IMR-90 (cell line): ENCODE results near the gene SPHK2. TPM values are rescaled to one million over a fixed set of nuclear protein-coding genes. Genes with fewer than 3 reads are reported as not detected.
A peak's percentile ranks its signal among the peaks of the same experiment; 100 is the strongest.

Experiments
- ATAC-seq: fragments of 200-7000 bp; cut with Tn5 transposase; 2 replicates; pipeline ENCODE4 v1.9.1; 2020; ENCODE audit warnings: low read depth, mild to moderate bottlenecking, moderate library complexity
- BruUV-seq: library from RNA; stranded (reverse); fragments of 400-500 nt; replicated peaks from 2 replicates; lab custom pipeline; 2021; lab: Mats Ljungman, UMichigan
- CTCF ChIA-PET: fragments of 300-600 bp; formaldehyde crosslinking; extraction: SDS; loops from one replicate; lab custom pipeline; 2021; ENCODE audit warnings: antibody characterized with exemption; lab: Yijun Ruan, JAX
- POLR2A ChIA-PET: fragments of 300-600 bp; sonication (Branson Sonifier 250); formaldehyde crosslinking; loops from one replicate; lab custom pipeline; 2022; ENCODE audit warnings: antibody characterized with exemption; ENCODE audit not compliant: unreplicated experiment; lab: Charles Lee
- DNase-seq: peaks from one replicate; pipeline ENCODE4 v3.0.0; 2013
- H2AFZ ChIP-seq: replicated peaks from 2 replicates; pipeline ENCODE3; 2013; ENCODE audit warnings: low read length, mild to moderate bottlenecking; ENCODE audit not compliant: poor library complexity
- H2AK5ac ChIP-seq: 2 replicates; pipeline ENCODE4 v1.6.1; 2013; ENCODE audit warnings: low read depth, low read length, inconsistent platforms
- H2AK9ac ChIP-seq: replicated peaks from 2 replicates; pipeline ENCODE3; 2013; ENCODE audit warnings: mild to moderate bottlenecking, low read depth, low read length, moderate library complexity; ENCODE audit not compliant: poor library complexity
- H2BK120ac ChIP-seq: 2 replicates; pipeline ENCODE4 v1.6.1; 2013; ENCODE audit warnings: low read depth, low read length, inconsistent platforms
- H2BK15ac ChIP-seq: 3 replicates; pipeline ENCODE4 v1.6.1; 2013; ENCODE audit warnings: low read depth, low read length, inconsistent platforms
- H2BK20ac ChIP-seq: 2 replicates; pipeline ENCODE4 v1.6.1; 2013; ENCODE audit warnings: low read depth, mild to moderate bottlenecking, inconsistent platforms, low read length, moderate library complexity
- H2BK5ac ChIP-seq: 2 replicates; pipeline ENCODE4 v1.6.1; 2013; ENCODE audit warnings: mild to moderate bottlenecking, low read depth, low read length, inconsistent platforms; ENCODE audit not compliant: poor library complexity, severe bottlenecking
- H3K14ac ChIP-seq: replicated peaks from 2 replicates; pipeline ENCODE4 v1.6.1; 2013; ENCODE audit warnings: low read depth, low read length, inconsistent platforms
- H3K18ac ChIP-seq: 2 replicates; pipeline ENCODE4 v1.6.1; 2013; ENCODE audit warnings: low read depth, low read length, control low read depth
- H3K23ac ChIP-seq: 2 replicates; pipeline ENCODE4 v1.6.1; 2013; ENCODE audit warnings: low read depth, low read length, inconsistent platforms
- H3K27ac ChIP-seq: 2 replicates; pipeline ENCODE4 v1.5.1; 2013; ENCODE audit warnings: mild to moderate bottlenecking, control low read depth, low read length; ENCODE audit not compliant: insufficient read depth
- H3K27me3 ChIP-seq: 2 replicates; pipeline ENCODE4 v1.6.1; 2013; ENCODE audit warnings: low read length; ENCODE audit not compliant: control insufficient read depth, insufficient read depth
- H3K36me3 ChIP-seq: 2 replicates; pipeline ENCODE4 v1.6.1; 2013; ENCODE audit warnings: low read length, mixed read lengths; ENCODE audit not compliant: control insufficient read depth, insufficient read depth
- H3K4ac ChIP-seq: 2 replicates; pipeline ENCODE4 v1.6.1; 2013; ENCODE audit warnings: low read depth, low read length, inconsistent platforms
- H3K4me1 ChIP-seq: 2 replicates; pipeline ENCODE4 v1.6.1; 2013; ENCODE audit warnings: low read length, mixed read lengths; ENCODE audit not compliant: control insufficient read depth, insufficient read depth
- H3K4me2 ChIP-seq: 2 replicates; pipeline ENCODE4 v1.6.1; 2013; ENCODE audit warnings: low read depth, mild to moderate bottlenecking, control low read depth, low read length, moderate library complexity
- H3K4me3 ChIP-seq: 2 replicates; pipeline ENCODE4 v1.5.1; 2013; ENCODE audit warnings: low read depth, mild to moderate bottlenecking, control low read depth, low read length, moderate library complexity; ENCODE audit not compliant: insufficient read depth
- H3K56ac ChIP-seq: 2 replicates; pipeline ENCODE4 v1.6.1; 2013; ENCODE audit warnings: low read length, inconsistent platforms; ENCODE audit not compliant: insufficient read depth; ENCODE audit errors: extremely low read depth
- H3K79me1 ChIP-seq, 2 experiments: 2 replicates each; pipeline ENCODE4 v1.6.1; 2013; ENCODE audit warnings: low read length in 2 of 2, inconsistent platforms in 1 of 2, low read depth in 1 of 2
- H3K9ac ChIP-seq: 2 replicates; pipeline ENCODE4 v1.6.1; 2013; ENCODE audit warnings: low read depth, low read length, control low read depth
- H3K9me1 ChIP-seq: 2 replicates; pipeline ENCODE4 v1.6.1; 2013; ENCODE audit warnings: low read length, inconsistent platforms; ENCODE audit not compliant: insufficient read depth
- H3K9me3 ChIP-seq: 2 replicates; pipeline ENCODE4 v1.6.1; 2013; ENCODE audit warnings: low read length; ENCODE audit not compliant: control insufficient read depth, insufficient read depth
- H4K20me1 ChIP-seq: 2 replicates; pipeline ENCODE4 v1.6.1; 2013; ENCODE audit warnings: low read length, inconsistent platforms; ENCODE audit not compliant: insufficient read depth
- H4K5ac ChIP-seq: 2 replicates; pipeline ENCODE4 v1.6.1; 2013; ENCODE audit warnings: mild to moderate bottlenecking, low read depth, low read length, control low read depth
- H4K8ac ChIP-seq, 2 experiments: 2 replicates each; pipeline ENCODE4 v1.6.1; 2013; ENCODE audit warnings: low read depth in 2 of 2, low read length in 2 of 2, control low read depth in 1 of 2, inconsistent platforms in 1 of 2
- H4K91ac ChIP-seq: 2 replicates; pipeline ENCODE4 v1.6.1; 2013; ENCODE audit warnings: low read depth, low read length, inconsistent platforms; ENCODE audit not compliant: insufficient read depth
- BHLHE40 ChIP-seq: fragments of 150-350 bp; IDR thresholded peaks from 2 replicates; pipeline ENCODE4 v1.6.1; 2016; ENCODE audit warnings: mild to moderate bottlenecking, low read depth, low read length
- CHD1 ChIP-seq: IDR thresholded peaks from 2 replicates; pipeline ENCODE4 v1.6.1; 2012; ENCODE audit warnings: low read depth, low read length, improper control_type of control experiment
- MAFK ChIP-seq: IDR thresholded peaks from 2 replicates; pipeline ENCODE4 v1.6.1; 2012; ENCODE audit warnings: low read depth, low read length, improper control_type of control experiment
- NFE2L2 ChIP-seq: fragments of 150-350 bp; IDR thresholded peaks from 2 replicates; pipeline ENCODE4 v1.6.1; 2016; ENCODE audit warnings: low read depth, mild to moderate bottlenecking, low read length
- RCOR1 ChIP-seq: IDR thresholded peaks from 2 replicates; pipeline ENCODE4 v1.6.1; 2012; ENCODE audit warnings: mild to moderate bottlenecking, low read length, improper control_type of control experiment; ENCODE audit not compliant: insufficient replicate concordance
- RFX5 ChIP-seq: IDR thresholded peaks from 2 replicates; pipeline ENCODE4 v1.8.0; 2012; ENCODE audit warnings: low read depth, mild to moderate bottlenecking, low read length, moderate library complexity
- SMC3 ChIP-seq: fragments of 150-350 bp; IDR thresholded peaks from 2 replicates; pipeline ENCODE4 v1.6.1; 2016; ENCODE audit warnings: low read depth, mild to moderate bottlenecking, antibody characterized with exemption, low read length, moderate library complexity
- WGBS, 2 experiments: methylation state at CpG; one replicate each; pipeline versions ENCODE4 v1.1.5 to v1.1.7; 2013; ENCODE audit warnings: missing lambda C conversion rate in 2 of 2; ENCODE audit not compliant: insufficient read length in 1 of 2; ENCODE audit errors: extremely low coverage in 2 of 2; 5-methylcytosine and 5-hydroxymethylcytosine counted together
- dilution Hi-C: fragments of 300-500 bp; cut with HindIII; formaldehyde crosslinking; loops from one replicate; pipeline ENCODE4 v1.14.3; 2018; ENCODE audit warnings: low sequenced_read_pairs; ENCODE audit not compliant: unreplicated experiment
- in situ Hi-C: fragments of 300-500 bp; cut with MboI; formaldehyde crosslinking; loops from 3 replicates; pipeline ENCODE4 v1.14.3; 2019; ENCODE audit warnings: low sequenced_read_pairs, inconsistent platforms, mixed read lengths
- intact Hi-C: fragments of 100-400 bp; cut with micrococcal nuclease; formaldehyde crosslinking; loops from 2 replicates; pipeline ENCODE4 v1.10.0; 2022
- polyA plus RNA-seq, 3 experiments: library from polyadenylated mRNA; depleted of rRNA; stranded (reverse); fragments of >200 nt; gene quantifications; 2 replicates each; pipeline ENCODE4 v1.2.3, GENCODE V29; 2012; ENCODE audit warnings: low replicate concordance in 1 of 3
- total RNA-seq: library from RNA; depleted of rRNA; stranded (reverse); fragments of >200 nt; gene quantifications from 2 replicates; pipeline ENCODE4 v1.2.3, GENCODE V29; 2012

SPHK2 gene
- total and polyA plus RNA-seq, 2 of the 4 experiments (the other 2 are of a cell fraction), result 1.6 to 9.9 TPM

GRCh38 chr19:48614436-48615230 lies 4.7 kb upstream of the SPHK2 start, which contains the start of gene FAM83E:
Gene FAM83E, minus strand, starts transcription at chr19:48615076. Its CDS starts 1,704 bp downstream, at chr19:48613372.
- Histone ChIP-seq H3K79me1 (peaks cover 8 to 39% of the 10 kb centered on the region in 2 experiments; a peak in 3 of 4 replicates), H2AK9ac (peak within 1 kb of the TSS; percentile 10), H3K9me3 (no peaks in the 10 kb centered on the region), H3K4me2 (no peak within 1 kb of the TSS), H2BK20ac (no peak within 1 kb of the TSS), H2BK120ac (no peak within 1 kb of the TSS), H3K4me1 (peaks cover 8% of the 10 kb centered on the region), H3K4me3 (no peak within 1 kb of the TSS), H4K8ac (no peak within 1 kb of the TSS; a peak in 1 of 4 replicates), H4K91ac (no peak within 1 kb of the TSS), H2BK5ac (no peak within 1 kb of the TSS), H3K56ac (no peak within 1 kb of the TSS), H3K36me3 (peaks cover 28% of the 10 kb centered on the region), H3K27ac (no peak within 1 kb of the TSS), H3K18ac (no peak within 1 kb of the TSS), H3K14ac (no peak within 1 kb of the TSS), H2AFZ (no peak within 1 kb of the TSS), H3K9ac (no peak within 1 kb of the TSS), H3K27me3 (no peaks in the 10 kb centered on the region), H4K20me1 (peaks cover 53% of the 10 kb centered on the region), H3K23ac (no peak within 1 kb of the TSS), H2BK15ac (no peak within 1 kb of the TSS), H2AK5ac (no peak within 1 kb of the TSS), H3K4ac (no peak within 1 kb of the TSS), H3K9me1 (no peaks in the 10 kb centered on the region), H4K5ac (no peak within 1 kb of the TSS)
- BruUV-seq, result no TSS peak
- in situ Hi-C loops, result no loop called here
- DNase-seq (no peak), ATAC-seq (no peak)
- dilution Hi-C loops, result no loop called here
- TF ChIP-seq CHD1 (no peak), NFE2L2 (no peak), RCOR1 (no peak), BHLHE40 (no peak), SMC3 (no peak), MAFK (no peak), RFX5 (no peak)
- CTCF ChIA-PET, result no interaction called here
- intact Hi-C loops, result no loop called here
- 52% methylated on average over 8 of the region's 31 CpGs; no CpG with 5 or more reads in 1 of the 2 experiments for WGBS, 2 experiments
- POLR2A ChIA-PET, result no interaction called here
